Keratinocyte (primary cell): ENCODE results near the gene TRPM3.

Source experiments
- EZH2 ChIP-seq: IDR thresholded peaks from one replicate; pipeline ENCODE4 v1.6.1; 2012; ENCODE audit warnings: inconsistent platforms, mild to moderate bottlenecking, low read length, moderate library complexity
- TF ChIP-seq, protein P1 (sequence below), 3 experiments: IDR thresholded peaks in 1 of 3; conservative IDR thresholded peaks in 1 of 3; optimal IDR thresholded peaks in 1 of 3; 2 replicates in 2 of 3; 3 replicates in 1 of 3; pipeline versions ENCODE3 to v1.5.1; 2011; ENCODE audit warnings: low read length in 3 of 3, mild to moderate bottlenecking in 3 of 3, moderate library complexity in 2 of 3, control low read depth in 1 of 3, inconsistent platforms in 1 of 3; ENCODE audit not compliant: insufficient read depth in 2 of 3; ENCODE audit errors: extremely low read depth in 1 of 3

GRCh38 chr9:70887826-70888225 is 233.6 kb downstream of the TRPM3 start:
- TF ChIP-seq, protein P1, sequence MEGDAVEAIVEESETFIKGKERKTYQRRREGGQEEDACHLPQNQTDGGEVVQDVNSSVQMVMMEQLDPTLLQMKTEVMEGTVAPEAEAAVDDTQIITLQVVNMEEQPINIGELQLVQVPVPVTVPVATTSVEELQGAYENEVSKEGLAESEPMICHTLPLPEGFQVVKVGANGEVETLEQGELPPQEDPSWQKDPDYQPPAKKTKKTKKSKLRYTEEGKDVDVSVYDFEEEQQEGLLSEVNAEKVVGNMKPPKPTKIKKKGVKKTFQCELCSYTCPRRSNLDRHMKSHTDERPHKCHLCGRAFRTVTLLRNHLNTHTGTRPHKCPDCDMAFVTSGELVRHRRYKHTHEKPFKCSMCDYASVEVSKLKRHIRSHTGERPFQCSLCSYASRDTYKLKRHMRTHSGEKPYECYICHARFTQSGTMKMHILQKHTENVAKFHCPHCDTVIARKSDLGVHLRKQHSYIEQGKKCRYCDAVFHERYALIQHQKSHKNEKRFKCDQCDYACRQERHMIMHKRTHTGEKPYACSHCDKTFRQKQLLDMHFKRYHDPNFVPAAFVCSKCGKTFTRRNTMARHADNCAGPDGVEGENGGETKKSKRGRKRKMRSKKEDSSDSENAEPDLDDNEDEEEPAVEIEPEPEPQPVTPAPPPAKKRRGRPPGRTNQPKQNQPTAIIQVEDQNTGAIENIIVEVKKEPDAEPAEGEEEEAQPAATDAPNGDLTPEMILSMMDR (optimal IDR thresholded peaks at IDR 0.05 in 1 of 3, IDR thresholded peaks at IDR 0.05 in 1 of 3, conservative IDR thresholded peaks at IDR 0.05 in 1 of 3; ENCODE audit: extremely low read depth in 1 of 3, insufficient read depth in 2 of 3, low read length in 3 of 3) = no peak
- TF ChIP-seq EZH2 = no peak
